NCI-H1092 treated with DMSO at 0.1 percent for 48 hours (cell line): ENCODE results near the gene HACD2.

Source experiments
- DNase-seq: peaks from one replicate; lab custom pipeline; 2025; lab: John Stamatoyannopoulos, UW

HACD2 gene

DNA sequence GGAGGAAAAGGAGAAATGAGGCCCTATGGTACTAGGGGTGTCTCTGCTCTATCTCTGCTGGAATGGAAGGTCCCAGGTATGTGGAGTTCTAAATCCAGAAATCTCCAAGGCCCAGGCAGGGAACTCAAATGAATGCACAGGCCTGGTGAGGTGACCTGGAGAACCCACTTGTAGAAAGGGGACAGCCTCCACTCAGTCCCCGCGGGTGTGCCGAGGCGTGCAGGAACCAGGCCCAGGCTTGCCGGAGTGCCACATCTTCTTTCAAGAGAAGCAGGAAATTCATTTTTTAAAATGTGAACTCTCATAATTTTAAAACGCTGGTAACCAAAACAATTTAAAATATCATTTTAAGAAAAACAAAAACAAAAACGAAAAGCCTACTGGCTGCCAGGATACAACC is 103.8 kb downstream of the HACD2 start:
- no peak for DNase-seq

DNA sequence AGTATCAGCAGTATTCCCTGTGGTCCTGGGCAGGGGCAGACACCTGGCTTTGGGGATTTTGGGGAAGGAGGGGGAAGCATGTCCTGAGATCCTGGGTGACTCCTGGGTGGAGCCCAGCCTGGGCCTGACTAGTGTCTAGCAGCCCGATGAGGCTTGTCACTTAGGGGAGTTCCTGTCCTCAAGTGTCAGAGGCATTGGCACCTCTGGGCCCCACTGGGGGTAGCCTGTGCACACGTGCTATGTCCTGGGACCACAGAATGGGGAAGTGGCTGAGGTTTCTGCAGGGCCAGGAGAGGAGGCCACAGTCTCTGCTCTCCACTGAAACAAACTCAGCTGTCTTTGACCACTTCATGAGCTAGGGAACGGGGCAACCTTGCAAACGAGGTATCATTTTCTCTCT is 104.4 kb downstream of the HACD2 start:
- DNase-seq: no peak

DNA sequence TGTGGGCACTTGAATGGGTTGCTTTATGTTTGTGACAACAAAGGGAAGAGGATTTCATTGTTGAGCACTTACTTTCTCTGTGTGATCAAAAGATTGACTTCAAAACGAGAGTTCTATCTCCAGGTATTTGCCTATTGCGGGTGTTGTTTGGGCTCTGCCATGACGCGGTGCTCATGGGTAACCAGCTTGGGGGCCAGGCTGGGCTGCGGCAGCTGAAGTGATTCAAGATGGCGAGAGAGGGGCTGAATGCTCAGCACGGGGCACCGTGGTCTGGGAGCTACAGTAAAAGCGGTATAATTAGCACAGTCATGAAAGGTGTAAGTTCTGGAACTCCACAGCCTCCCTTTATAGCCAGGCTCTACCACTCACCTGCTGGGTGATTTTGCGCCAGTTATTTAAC is 105.0 kb downstream of the HACD2 start:
- no peak for DNase-seq

DNA sequence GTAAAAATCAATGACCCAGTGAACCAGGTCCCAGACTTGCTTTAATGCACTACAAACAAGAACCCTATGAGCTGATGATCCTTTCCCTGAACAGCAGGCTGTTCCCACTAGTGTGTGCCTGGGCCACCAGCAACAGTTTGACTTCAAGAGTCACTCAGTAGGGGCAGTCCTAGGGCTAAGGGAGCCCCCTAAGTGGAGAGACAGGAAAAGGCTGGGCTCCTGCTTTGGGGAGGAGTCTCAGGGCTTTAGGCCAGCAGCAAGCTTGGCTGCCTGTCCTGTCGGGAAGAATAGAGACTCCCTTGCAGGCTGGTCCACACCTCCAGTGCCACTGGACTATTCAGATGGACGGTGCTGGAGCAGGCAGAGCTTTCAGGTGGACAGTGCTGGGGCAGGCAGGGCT is 106.5 kb downstream of the HACD2 start:
- no peak for DNase-seq

DNA sequence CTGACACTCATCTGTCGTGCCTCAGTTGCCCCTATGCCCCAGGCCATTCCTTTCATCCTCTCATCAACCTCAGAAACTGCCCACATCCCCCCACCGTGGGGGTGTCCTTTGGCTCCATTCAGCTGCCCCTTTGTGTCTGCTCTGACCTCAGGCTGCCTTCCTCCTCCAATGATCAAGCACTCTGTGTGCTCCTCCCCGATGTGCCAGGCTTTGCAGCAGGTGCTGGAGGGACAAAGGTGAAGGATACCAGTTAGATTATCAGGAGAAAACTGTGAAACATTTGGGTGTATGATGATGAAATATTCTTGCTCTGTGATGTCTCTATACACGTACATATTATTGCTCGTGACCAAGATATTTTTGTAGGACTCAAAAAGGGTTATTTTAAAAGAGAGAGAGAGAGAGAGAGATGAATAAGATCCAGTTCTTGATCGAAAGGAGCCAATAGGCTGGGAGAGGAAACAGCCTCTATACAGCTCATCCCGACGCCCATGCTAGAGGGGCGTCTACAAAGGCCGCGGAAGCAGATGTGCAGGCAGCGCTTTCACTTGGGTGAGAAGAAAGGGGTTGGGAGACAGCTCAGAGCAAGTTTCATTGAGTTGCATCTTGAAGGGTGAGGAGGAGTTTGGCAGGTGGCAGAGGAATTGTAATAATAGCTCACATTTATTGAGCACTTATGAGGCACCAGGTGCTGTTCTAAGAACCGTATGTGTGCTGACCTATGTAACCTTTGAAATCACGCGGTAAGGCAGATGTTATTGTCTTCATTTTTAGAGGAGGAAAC is 107.7 kb downstream of the HACD2 start:
- DNase-seq: no peak

DNA sequence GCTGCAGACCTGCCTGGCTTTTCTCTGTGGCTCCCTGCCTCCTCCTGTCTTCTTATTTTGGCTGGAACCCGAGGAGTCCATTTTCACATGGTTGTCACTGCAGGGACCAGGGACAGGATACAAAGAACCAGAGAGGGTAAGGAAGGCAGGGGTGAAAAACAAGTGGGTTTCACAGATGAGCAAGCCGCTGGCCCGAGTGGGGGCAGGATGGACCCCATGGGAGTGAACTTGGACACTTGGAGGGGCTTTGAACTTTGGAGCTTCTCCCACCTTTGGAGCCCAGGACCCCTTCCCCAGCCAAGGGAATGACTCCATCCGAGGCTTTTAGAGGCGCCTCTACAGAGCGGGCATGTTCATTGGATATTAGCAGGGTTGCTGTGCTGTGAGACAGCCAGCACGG is 109.1 kb downstream of the HACD2 start:
- no peak for DNase-seq

DNA sequence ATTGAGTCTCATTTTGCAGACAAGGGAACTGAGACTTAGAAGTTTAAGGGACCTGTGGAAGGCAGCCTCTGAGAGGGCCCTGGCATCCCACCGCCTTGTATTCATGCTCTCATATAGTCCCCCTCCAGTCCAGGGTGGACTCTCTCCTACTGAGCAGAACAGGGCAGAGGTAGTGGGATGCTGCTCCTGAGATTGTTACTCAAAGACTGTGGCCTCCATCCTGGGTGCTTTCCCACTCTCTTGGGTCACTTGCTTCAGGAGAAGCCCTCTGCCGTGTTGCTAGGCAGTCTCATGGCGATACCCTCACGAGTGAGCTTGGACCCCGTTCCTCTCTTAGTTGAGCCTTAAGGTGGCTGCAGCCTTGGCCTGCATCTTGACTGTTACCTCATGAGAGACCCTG is 113.7 kb downstream of the HACD2 start:
- DNase-seq: no peak

DNA sequence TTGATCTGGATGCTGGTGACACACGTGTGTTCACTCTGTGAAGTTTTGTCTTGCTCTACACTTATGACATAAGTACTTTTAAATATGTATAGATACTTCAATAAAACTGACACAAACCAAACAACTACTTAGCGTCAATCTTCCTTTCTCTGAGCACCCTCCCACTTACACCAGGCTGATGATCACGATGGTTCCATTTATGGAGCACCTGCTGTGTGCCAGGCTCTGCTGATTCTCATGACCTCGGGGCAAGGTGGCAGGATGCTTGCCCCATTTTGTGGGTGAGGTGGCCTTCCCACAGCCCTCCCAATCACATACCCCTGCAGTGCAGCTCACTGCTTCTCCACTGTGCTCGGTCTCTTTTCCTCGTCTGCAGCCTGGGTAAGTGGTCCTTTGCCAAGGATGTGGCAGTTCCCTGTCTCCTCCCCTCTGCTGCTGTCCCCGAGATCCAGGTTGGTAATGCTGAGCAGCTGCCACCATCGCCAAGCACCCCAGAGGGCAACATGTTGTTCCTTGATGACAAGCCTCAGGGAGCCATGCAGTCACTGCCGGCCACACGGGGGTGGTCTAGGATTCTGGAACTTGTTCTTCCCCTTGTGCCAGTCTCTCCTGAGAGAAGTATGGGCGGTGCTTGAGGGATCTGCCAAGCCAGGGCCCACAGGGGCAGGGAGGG is 115.4 kb downstream of the HACD2 start:
- DNase-seq: no peak

DNA sequence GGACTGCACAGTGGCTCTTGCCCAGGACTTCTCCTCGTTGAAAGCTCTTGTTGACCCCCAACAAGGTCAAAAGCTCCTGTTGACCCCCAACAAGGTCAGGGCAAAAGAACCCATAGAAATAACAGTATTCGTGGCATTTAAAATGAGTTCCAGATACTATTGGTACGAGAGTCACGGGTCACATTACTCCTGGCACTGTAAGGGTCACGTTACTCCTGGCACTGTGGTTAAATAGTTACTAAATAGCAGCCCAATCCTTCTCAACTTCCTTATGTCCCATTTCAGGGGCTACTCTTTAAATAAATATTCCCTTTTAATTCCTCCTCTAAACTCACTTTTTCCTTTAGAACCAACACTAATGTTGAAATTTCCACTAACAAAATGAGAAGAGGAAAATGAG is 117.8 kb downstream of the HACD2 start:
- DNase-seq: no peak

DNA sequence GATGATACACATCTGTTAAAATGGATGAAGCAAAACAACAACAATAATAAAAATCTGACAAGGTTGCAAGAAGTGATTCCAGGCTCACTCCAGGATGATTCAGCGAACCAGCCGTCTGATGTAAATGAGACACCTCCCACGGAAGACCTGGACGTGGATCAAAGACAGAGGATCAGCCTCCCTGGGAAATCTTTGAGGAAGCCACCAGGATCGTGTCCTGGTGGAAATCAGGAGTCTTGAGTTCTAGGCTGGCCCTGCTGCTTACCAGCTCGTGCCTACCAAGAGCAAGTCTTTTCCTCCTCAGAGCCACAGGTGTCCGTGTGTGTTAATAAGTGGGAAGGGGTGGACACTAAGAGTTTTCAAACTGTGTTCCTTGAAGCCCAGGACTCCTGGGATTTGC is 120.6 kb downstream of the HACD2 start:
- no peak for DNase-seq

DNA sequence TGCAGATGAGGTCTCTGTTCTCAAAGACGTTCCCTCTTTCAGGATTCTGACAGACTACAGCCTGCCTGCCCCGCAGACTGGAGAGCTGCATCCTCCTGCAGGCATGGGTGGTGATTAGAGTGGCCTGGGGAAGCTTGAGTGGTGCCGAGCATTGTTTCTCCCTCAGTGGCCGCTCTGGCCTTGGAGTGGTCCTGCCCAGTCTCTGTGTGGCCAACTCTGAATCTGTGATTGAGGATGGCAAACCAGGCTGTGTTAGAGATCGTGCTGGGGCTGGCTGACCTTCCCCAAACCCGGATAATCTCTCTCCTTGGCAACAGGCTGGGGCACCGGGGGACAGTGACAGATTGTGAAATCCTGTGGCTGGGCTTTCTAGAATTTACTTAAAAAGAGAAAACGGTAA is 125.0 kb downstream of the HACD2 start:
- DNase-seq: no peak

DNA sequence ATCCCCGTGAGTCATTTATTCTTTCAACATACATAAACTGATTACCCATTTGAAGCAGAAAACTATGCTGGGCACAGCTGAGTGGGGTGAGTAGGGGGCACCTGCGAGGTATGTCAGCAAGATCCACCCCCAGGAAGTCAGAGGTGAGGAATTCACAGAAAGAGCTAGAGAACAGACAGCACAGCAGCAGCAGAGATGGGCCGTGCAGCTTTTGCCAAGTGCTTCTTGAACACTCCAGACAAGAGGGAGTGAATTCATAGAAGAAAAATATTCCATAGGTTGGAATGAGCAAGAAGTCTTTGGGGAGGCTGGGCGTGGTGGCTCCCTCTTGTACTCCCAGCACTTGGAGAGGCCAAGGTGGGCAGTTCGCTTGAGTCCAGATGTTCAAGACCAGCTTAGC is 126.6 kb downstream of the HACD2 start:
- no peak for DNase-seq

DNA sequence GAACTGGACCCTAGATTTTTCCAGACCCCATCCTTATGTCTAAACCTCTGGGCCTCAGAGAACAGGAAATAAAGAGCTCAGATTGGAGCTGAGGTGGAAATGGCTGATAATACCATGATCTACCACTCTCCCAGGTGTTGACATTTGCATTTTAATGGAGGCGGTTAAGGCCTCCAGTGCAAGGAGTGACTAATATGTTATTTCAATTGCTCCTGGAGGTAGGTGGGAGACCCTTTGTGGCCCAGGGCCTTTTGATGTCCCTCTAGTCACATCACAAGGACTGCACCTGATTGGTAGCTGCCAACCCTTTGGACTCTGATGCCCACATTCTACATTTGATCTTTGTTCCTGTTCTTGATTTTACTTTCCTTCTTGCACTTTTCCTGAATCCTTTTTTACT is 127.0 kb downstream of the HACD2 start:
- DNase-seq: no peak

DNA sequence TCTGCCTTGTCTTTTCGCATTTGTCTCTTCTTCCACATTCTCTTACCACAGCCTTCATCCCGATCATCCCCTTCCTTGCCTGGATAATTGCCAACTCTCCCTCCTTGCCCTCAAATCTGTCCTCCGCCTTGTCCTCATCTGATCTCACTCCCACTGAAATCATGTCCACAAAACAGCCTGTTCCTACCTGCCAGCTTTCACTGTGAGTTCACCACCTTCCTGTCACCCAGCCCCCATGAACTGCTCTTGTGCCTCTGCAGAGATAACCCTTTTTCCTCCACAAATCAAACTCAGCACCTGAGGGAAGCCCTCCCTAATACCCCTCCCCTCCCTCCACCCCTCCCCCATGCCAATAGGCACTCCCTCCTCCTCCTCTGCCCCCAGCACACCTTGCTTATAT is 131.2 kb downstream of the HACD2 start:
- DNase-seq: no peak

DNA sequence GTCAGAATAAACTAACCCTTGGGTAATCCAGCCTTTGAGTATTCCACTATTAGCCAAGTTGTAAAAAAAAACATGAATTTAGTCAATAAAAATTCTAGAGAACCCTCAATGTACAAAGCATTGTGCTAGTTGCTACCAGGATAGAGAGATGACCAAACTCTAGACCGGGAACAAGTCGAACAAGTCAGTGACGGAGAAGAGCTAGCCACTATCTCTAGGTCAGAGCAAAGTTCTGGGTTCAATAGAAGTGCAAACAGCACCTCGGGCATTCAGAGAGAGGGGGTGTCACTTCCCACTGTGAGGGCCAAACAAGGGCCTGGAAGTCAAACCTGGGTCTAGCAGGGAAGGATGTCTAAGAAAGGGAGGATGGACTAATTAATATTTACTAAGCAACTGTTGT is 133.7 kb downstream of the HACD2 start:
- no peak for DNase-seq

DNA sequence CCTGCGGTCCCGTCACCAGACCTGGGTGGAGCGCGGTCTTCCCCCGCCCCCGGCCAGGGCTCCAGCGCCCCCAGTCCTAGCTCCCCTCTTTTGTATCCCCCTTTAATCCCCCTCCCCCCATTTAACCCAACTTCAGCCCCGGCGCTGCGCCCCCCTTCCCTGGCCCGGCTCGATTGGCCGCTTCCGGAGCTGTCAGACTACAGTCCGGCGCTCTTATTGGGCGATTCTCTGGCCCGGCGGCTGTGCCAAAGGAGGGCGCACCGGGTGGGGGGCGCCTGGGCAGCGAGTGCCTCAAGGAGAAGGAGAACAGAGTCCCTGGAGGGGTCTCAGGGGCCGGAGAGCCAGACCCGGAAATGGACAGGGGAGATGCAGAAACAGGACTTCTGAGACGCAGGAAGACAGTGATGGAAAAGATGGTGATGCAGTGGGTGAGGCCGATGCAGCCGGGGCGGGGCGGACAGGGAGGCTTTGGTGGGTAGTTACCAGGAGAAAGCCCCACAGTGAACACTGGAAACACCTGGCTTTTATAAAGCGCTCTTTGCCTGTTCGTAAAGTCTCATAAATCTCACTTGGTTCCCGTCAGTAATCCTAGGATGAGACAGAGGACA is 134.8 kb downstream of the HACD2 start:
- DNase-seq: peak; percentile 9

DNA sequence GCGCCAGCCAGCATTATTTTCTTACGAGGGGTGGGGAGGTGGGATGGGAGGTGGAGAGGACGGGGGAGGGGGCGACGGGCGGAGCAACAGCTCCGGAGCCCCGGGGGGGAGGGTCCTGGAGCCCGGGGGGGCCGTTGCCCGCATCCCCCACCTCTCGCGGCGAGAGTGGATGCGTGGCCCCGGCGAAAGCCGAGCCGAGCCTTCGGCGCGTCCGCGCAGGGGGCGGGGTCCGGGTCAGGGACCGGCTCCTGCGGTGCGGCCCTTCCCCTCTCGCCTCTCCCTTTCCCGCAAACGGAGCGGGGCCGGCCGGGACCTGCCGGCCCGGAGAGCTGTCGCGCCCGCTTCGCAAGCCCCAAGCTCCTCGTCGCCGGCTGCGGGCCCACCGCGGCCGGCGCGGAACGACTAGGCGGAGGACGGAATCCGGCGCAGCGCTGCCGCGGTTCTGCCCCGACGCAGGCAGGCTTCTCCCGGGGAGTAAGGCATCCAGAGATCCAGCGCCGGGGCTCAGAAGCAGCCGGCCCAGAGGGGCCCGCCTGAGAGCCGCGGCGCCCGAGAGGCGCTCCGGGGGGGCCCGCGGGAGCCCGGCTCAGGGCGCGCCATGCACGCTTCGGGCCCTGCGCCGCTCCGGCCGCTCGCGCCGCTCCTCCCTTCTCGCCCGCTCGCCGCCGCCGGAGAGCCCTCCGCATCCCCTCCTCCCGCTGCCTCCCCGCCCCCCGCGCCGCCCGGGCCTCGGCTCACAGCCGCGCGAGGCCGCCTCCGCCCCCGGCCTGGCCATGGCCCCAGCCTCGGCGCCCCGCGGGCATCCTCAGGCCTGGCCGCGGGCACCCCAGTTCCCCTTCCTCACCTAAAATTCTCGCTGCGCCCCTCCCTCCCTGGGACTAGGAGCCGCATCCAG is 135.5 kb downstream of the HACD2 start:
- DNase-seq: no peak

DNA sequence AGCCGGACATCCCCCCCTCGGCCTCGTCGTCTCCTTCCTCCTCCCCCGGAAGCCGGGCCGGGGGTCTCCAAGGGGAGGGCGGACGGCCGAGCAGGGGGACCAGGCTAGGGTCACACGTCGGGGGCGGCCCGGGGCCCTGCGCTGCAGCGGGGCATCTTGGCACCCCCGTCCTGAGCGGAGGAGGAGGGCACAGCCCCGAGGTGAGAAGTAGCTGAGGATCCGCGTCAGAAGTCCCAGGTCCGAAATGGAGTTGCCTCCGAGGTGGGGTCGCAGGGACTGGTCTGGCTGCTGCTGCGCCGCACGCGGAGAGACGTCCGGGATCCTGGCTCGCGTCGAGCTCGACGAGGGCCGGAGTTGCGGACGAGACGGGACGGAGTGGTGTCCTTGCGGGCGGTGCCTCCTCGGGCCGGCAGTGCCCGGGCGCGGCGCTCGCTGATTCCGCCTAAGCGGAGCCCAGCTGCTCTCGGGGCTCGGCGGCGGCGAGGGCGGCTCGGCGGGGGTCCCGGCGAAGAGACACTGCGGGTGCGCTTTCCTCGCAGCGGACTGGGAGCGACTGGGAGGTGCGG is 136.2 kb downstream of the HACD2 start, which contains the start of gene ADCY5:
Gene ADCY5, minus strand, starts transcription at position 555 of the 566 bp plus-strand sequence. Its CDS starts 545 bp downstream, at position 10.
- DNase-seq: no peak

DNA sequence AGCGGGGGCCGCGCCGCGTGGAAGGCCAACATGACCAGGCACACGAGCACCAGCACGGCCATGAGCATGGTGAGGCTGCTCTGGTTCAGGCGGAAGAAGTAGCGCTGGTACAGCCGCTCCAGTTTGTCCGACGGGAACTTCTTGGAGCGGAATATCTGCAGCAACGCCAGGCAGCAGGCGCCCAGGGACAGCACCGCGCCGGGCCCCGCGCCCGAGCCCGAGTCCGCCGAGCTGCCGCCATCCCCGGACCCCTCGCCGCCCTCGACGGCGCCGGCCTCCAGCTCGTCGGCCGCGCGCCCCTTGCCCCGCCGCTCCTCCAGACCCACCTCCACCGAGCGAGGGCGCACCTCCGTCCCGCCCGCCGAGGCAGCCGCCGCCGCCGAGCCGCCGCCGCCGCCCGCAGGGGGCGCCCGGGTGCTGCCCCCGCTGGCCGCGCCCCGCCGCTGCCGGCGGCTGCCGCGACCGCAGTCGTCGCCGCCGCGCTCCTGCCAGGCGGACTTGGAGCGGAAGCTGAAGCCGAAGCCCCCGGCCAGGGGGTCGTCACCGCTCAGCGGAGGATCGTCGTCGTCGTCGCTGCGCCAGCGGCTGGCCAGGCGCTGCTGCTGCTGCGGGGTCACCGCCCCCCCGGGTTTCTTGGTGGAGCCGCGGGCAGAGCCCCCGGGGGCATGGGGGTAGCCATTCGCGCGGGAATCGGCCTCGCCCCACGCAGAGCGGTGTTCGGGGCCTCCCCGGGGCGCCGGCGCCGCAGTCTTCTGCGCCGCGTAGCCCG is 136.9 kb downstream of the HACD2 start:
- no peak for DNase-seq

DNA sequence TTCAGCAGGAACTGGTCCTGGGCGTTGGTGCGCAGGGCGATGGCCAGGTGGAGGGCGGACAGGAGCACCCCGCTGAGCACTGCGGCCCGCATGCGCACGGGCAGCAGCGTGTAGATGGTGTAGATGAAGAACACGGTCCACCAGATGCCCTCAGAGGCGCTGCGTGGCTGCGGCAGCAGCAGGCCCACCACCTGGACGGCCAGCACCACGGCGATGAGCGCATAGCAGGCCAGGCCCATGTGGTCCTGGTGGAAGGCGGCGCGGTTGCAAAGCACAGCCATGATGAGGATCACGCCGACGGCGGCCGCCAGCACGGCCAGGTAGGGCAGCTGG is 137.5 kb downstream of the HACD2 start:
- DNase-seq: no peak

DNA sequence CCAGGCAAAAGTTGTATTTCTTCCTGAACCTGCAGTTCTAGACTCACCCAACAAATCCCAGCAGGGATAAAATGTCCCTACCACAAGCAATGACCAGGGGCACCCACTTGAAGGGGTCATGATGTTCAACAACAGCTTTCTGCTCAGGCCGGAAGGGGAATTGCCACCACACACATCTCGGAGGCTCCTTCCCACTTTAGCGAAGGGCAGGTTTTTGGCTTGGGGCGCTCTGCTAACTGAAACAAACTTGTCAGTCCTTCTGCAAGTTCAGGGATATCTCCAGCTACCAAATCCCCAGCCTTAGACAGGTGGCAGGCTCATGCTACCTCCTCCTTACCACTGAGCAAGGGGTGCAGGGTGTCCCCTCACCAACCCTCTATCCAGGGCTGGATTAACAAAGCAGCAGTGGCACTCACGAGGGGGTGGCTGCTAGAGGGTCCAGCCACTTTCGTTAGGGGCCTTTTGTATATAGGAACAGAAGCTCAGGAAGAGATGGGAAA is 138.2 kb downstream of the HACD2 start:
- no peak for DNase-seq
